Thyroid gland (tissue), 4 donors: ENCODE data around the gene SPOCK1.

Experiments used
- CTCF ChIP-seq, 6 experiments: fragments of 200-600 bp in 3 of 6; fragments of 450-650 bp in 3 of 6; sonication (generic) in 3 of 6; IDR thresholded peaks; one replicate each; pipeline ENCODE4 v1.5.1; 2016 to 2019; ENCODE audit warnings: antibody characterized with exemption in 6 of 6, mild to moderate bottlenecking in 2 of 6, inconsistent platforms in 1 of 6, moderate library complexity in 1 of 6
- POLR2A ChIP-seq, 2 donors: fragments of 450-650 bp; IDR thresholded peaks; one replicate each; pipeline ENCODE4 v1.6.1; 2017; ENCODE audit warnings: antibody characterized with exemption in 2 of 2, mild to moderate bottlenecking in 2 of 2, moderate library complexity in 1 of 2

GRCh38 chr5:137250421-137250820, 248.7 kb downstream of the SPOCK1 start:
- TF ChIP-seq POLR2A (IDR thresholded peaks at IDR 0.05) (no peak), CTCF (IDR thresholded peaks at IDR 0.05) (no peak)
